Fibroblast of skin of left quadriceps (primary cell): ENCODE data around the gene KNL1.
"Not testable (repeated sequence)": the region's sequence is repeated elsewhere in the genome, so short reads cannot be mapped to it uniquely, and the experiment has no call there.

ENCODE experiments used
- DNase-seq, 2 experiments: peaks; one replicate each; pipeline ENCODE4 v3.0.0-alpha.2; 2013; ENCODE audit warnings: low read depth in 2 of 2

KNL1 gene

DNA sequence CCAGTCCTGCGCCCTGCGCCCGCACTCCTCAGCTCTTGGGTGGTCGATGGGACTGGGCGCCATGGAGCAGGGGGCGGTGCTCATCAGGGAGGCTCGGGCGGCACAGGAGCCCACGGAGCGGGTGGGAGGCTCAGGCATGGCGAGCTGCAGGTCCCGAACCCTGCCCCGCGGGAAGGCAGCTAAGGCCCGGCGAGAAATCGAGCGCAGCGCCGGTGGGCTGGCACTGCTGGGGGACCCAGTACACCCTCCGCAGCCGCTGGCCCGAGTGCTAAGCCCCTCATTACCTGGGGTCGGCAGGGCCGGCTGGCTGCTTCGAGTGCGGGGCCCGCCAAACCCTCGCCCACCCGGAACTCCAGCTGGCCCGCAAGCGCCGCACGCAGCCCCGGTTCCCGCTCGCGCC, 82.9 kb downstream of the KNL1 start:
- not testable (repeated sequence) for DNase-seq

DNA sequence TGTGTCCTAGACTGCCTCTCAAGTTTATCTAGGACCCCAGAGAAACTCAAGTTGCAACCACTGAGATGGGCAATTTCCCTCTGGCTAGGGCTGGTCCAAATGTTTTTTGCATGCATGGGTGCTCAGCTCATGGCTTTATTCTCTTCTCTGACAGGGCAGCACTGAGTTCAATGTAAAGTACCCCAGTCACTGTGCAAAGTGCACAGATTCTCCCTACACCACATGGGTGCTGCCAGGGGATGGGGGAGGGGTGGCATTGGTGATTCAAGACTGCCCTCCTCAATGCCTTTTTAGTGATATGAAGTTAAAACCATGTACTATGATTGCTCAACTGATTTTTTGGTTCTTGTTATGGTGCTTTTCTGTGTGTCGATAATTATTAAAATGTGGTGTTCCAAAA, 86.1 kb downstream of the KNL1 start:
- DNase-seq, result no peak

DNA sequence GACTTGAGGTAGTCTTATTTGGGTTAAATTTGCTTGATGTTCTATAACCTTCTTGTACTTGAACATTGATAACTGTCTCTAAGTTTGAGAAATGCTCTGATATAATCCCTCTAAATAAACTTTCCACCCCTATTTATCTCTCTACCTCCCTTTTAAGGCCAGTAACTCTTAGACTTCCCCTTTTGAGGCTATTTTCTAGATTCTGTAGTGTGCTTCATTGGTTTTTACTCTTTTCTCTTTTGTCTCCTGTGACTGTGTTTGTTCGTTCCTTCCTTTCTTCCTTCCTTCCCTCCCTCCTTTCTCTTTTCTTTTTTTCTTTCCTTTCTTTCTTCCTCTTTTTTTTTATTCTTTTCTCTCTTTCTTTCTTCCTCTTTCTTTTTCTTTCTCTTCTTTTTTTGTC, 86.9 kb downstream of the KNL1 start:
- not testable (repeated sequence) for DNase-seq

DNA sequence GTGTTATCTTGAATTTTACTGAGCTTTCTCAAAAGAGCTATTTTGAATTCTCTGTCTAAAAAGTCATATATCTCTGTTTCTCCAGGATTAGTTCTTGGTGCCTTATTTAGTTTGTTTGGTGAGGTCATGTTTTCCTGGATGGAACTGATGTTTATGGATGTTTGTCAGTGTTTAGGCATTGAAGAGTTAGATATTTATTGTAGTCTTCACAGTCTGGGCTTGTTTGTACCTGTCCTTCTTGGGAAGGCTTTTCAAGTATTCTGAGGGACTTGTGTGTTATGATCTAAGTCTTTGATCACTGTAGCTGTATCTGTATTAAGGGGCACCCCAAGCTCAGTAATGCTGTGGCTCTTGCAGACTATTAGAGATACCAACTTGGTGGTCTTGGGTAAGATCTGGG, 90.3 kb downstream of the KNL1 start:
- DNase-seq, result no peak

DNA sequence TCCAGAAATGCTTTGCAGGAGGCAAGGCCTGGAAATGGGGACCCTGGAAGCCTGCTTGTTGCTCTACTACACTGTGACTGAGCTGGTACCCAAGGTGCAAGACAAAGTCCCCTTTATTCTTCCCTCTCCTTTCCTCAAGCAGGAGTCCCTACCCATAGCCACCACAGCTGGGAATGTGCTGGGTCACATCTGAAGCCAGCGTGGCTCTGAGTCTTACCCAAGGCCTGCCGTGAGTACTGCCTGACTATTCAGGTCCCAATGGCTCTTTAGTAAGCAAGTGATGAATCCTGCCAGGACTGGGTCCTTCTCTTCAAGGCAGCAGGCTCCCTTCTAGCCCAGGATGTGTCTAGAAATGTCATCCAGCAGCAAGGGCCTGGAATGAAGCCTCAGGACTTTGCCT, 91.3 kb downstream of the KNL1 start:
- DNase-seq, result no peak

DNA sequence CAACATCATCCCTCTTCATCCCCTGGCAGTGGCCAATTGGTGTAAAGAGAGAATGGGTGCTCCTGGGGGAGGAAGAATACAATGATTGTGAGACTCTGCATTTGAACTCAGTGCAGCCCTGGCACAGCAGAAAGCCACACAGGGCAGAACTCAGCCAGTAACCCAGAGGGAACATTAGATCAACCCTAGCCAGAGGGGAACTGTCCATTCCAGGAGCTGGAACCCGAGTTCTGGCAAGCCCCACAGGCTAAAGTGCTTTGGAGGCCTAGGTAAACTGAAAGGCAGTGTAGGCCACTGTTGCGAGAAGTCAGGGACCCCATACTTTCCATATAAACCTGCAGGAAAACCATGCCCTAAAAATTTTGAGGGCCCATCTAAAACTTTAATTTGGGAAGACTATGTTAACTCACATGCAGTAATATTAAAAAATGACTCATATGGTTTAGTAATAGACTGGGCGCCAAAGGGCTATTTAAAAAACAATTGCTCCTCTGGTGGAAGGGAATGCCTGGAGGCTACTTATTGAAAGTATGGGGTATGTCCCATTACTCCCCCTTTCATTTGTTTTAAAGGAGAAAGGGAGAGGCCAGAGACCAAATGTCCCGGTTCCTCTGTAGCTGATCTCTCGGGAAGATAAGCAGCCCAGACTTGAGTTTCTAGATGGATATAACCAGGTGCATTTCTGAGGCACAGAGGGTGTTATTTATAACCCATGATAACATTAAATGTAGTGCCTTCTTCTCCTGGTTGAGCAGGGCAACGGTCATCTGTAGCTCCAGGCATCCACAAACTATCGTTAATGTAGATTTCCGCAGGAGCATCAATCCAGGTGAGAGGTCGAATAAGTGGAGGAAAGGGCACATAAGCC, 95.1 kb downstream of the KNL1 start:
- no peak for DNase-seq

DNA sequence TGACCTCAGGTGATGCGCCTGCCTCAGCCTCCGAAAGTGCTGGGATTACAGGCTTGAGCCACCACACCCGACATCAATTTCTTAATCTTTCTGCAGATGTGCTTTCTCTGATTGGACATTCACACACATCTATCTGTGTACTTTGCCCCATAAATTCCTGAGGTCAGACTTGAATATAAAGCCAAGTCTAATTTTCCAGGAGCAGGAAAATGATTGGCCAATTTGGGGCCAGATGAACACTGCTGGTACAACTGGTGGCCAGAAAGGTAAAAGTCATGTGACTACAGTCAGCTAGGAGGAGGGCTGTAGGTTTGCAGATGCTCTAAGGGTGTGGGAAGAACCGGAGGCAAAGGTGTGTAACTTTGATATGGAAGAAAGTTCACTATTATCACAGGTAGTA, 97.7 kb downstream of the KNL1 start:
- DNase-seq, result no peak

DNA sequence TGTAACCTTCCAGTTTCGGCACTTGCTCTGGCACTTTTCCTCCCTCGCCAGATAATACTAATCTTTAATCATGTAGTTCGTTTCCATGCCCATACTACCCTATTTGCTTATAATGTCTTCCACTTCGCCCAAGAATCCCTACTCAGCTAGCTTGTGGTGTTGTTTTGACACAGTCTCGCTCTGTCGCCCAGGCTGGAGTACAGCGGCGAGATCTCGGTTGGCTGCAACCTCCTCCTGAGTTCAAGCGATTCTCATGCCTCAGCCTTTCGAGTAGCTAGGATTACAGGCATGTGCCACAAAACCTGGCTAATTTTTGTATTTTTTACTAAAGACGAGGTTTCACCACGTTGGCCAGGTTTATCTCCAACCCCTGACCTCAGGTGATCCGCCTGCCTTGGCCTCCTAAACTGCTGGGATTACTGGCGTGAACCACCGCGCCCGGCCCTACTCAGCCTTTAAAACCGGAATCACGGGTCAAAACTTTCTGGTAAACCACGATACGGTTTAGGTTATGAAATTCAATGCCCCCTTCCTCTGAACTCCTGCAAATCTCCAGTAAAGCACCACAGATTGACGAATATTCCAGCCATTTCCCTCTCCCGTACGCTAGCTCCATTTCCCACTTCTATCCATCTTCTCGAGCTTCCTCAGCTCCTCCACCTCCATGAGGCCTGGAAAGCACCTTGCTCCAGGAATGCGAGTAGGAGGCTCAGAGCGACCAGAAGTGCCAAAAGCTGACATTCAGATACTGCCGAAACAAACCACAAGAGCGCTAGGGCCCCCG, 100.0 kb downstream of the KNL1 start:
- no peak for DNase-seq

DNA sequence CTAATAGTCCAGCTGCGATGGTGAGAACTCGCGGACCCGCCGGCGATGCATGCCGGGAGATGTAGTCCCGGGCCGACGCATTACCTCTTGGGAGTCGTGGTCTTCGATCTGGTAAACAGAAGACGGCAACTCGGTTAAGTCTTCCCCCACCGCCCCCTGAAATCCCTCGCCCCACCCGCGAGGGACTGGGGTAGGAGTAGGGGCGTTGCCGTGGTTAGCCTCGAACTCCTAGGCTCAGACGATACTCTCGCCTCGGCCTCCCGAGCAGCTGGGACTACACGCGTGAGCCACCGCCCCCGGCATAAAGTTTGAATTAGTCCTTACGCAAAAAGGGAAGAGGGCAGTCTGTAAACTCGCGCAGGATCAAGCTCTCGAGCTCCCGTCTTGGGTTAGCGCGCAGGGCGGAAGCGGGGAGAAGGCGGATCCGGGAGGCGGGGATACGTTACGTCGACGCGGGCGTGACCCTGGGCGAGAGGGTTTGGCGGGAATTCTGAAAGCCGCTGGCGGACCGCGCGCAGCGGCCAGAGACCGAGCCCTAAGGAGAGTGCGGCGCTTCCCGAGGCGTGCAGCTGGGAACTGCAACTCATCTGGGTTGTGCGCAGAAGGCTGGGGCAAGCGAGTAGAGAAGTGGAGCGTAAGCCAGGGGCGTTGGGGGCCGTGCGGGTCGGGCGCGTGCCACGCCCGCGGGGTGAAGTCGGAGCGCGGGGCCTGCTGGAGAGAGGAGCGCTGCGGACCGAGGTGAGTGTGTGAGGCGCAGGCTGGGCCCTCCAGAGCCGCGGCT, 100.8 kb downstream of the KNL1 start, which contains the start of gene RAD51:
Gene RAD51, plus strand, starts transcription at position 487 of the 781 bp plus-strand sequence. CDS start 3,585 bp downstream, outside the sequence.
- peak; percentile 87 for DNase-seq

DNA sequence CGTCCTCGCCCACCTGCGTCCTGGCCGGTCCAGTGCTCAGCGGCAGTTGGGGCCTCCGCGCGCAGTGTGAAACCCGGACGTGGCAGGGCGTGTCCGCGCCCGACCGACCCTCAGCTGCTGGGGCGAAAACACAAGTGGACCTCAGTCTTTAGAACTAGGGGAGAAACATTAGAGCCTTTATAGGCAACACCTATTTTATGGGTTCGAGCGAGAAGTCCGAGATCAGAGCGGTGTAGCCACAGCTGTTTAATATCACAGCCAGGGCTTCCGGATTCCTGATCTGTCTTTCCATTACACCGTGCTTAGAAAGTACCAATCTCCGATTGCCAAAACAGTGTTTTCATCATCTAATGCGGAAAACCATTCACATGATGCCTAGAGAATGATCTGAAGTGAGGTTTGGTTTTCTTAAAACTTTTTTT, 101.4 kb downstream of the KNL1 start:
- DNase-seq, result no peak

DNA sequence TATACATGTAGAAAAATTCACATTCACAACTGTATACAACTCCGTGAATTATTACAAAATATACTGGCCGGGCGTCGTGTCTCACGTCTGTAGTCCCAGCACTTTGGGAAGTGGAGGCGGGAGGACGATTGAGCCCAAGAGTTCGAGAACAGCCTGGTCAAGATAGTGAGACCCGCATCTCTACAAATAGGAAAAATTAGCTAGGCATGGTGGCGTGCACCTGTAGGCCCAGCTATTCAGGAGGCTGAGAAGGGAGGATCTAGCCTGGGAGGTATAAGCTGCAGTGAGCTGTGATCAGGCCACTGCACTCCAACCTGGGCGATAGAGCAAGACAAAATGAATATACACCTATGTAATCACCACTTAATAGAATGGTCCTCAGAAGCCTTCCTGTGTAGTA, 102.2 kb downstream of the KNL1 start:
- DNase-seq, result no peak

DNA sequence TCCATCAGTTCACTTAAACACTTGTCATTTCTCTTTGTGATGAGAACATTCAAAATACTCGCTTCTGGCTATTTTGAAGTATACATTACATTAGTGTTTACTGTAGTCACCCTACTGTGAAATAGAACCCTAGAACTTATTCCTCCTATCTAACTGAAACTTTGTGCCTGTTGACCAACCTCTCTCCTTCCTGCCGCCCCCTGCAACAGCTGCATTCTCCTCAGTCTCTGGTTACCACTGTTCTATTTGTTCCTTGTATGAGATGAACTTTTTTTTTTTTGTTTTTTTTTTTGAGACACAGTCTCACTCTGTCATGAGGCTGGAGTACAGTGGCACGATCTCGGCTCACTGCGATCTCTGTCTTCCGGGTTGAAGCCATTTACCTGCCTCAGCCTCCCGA, 103.9 kb downstream of the KNL1 start:
- DNase-seq, result no peak

DNA sequence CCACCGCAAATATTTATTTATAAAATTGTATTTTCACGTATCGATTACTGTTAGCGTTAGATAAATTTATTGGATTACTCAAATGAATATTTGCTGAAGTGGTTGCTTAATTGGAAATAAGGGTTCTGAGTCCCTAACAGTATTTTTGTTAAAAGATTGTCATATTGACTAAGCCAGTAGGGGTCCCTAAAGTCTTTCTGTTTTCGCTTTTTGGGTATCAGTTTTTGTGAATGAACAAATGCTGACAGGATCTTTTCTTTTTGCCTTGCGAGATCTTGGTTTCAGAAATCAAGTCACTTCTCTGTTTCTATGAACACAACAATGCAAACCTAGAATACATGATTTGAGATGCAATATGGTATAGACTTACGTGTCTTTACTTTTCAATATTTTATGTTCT, 108.0 kb downstream of the KNL1 start:
- DNase-seq, result no peak

DNA sequence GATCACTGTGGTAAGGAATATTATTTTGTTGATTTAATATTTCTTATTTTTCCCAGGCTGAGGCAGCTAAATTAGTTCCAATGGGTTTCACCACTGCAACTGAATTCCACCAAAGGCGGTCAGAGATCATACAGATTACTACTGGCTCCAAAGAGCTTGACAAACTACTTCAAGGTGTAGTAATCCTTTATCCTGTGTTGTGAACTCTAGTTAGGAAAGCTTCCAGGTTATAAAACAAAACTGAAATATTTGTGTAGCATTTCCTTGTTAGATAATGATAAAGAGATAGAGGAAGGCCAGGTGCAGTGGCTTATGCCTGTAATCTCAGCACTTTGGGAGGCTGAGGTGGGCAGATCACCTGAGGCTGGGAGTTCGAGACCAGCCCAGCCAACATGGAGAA, 112.1 kb downstream of the KNL1 start:
- no peak for DNase-seq
